Endodermal cell (in vitro differentiated cells): ENCODE data around the gene BACE1-AS. TPM values are rescaled to one million over a fixed set of nuclear protein-coding genes. Genes with fewer than 3 reads are reported as not detected.

Source experiments
- DNase-seq: peaks from one replicate; pipeline ENCODE4 v3.0.0-alpha.2; 2017
- H3K27ac ChIP-seq: 2 replicates; pipeline ENCODE4 v1.5.1; 2013; ENCODE audit warnings: mild to moderate bottlenecking, low read depth, low read length, moderate library complexity
- H3K27me3 ChIP-seq: 2 replicates; pipeline ENCODE4 v1.6.1; 2013; ENCODE audit warnings: mild to moderate bottlenecking, low read length, moderate library complexity; ENCODE audit not compliant: insufficient read depth, control insufficient read depth, poor library complexity, severe bottlenecking
- H3K36me3 ChIP-seq: 2 replicates; pipeline ENCODE4 v1.7.0; 2013; ENCODE audit warnings: mild to moderate bottlenecking, low read length, moderate library complexity; ENCODE audit not compliant: control insufficient read depth, insufficient read depth
- H3K4me1 ChIP-seq: one replicate; pipeline ENCODE4 v1.7.0; 2013; ENCODE audit warnings: low read length; ENCODE audit not compliant: control insufficient read depth, insufficient read depth
- H3K4me3 ChIP-seq: 2 replicates; pipeline ENCODE4 v1.5.1; 2013; ENCODE audit warnings: mild to moderate bottlenecking, low read length, moderate library complexity
- H3K9ac ChIP-seq: 2 replicates; pipeline ENCODE4 v1.6.1; 2013; ENCODE audit warnings: mild to moderate bottlenecking, low read length, moderate library complexity; ENCODE audit not compliant: poor library complexity, severe bottlenecking; ENCODE audit errors: extremely low read depth
- H3K9me3 ChIP-seq: 2 replicates; pipeline ENCODE4 v1.6.1; 2013; ENCODE audit warnings: mild to moderate bottlenecking, low read length, moderate library complexity; ENCODE audit not compliant: control insufficient read depth
- H3K27ac Mint-ChIP-seq: 2 replicates; pipeline ENCODE4 v1.8.0; 2020; ENCODE audit warnings: mixed read lengths
- H3K27me3 Mint-ChIP-seq: 2 replicates; pipeline ENCODE4 v1.8.0; 2021; ENCODE audit warnings: mild to moderate bottlenecking, mixed read lengths; ENCODE audit not compliant: insufficient read depth
- H3K36me3 Mint-ChIP-seq: 2 replicates; pipeline ENCODE4 v1.8.0; 2020; ENCODE audit warnings: low read depth, mixed read lengths
- H3K4me1 Mint-ChIP-seq: 2 replicates; pipeline ENCODE4 v1.8.0; 2020; ENCODE audit warnings: mixed read lengths
- H3K4me3 Mint-ChIP-seq: 2 replicates; pipeline ENCODE4 v1.8.0; 2020; ENCODE audit warnings: mild to moderate bottlenecking, moderate library complexity, mixed read lengths
- H3K9me3 Mint-ChIP-seq: 2 replicates; pipeline ENCODE4 v1.8.0; 2020; ENCODE audit warnings: mild to moderate bottlenecking, mixed read lengths
- WGBS, 2 experiments: methylation state at CpG; one replicate each; pipeline versions ENCODE4 v1.1.5 to v1.1.7; 2013; ENCODE audit warnings: missing lambda C conversion rate in 2 of 2, mixed read lengths in 1 of 2; ENCODE audit not compliant: insufficient coverage in 1 of 2, insufficient read length in 1 of 2; 5-methylcytosine and 5-hydroxymethylcytosine counted together
- total RNA-seq, 2 donors: library from RNA; stranded (reverse); fragmentation: NEBNext Ultra II Directional in 1 of 2; extraction: Animal tissue kit (Norgen Biotek cat#: 25700) in 1 of 2; gene quantifications; 2 replicates in 1 of 2; 3 replicates in 1 of 2; pipeline ENCODE4 v1.2.1, GENCODE V29; 2021
- TF ChIP-seq, protein P1 (sequence below): fragments of 200-600 bp; sonication (generic); conservative IDR thresholded peaks from 2 replicates; pipeline ENCODE4 v1.5.0; 2021; ENCODE audit warnings: antibody characterized with exemption, mild to moderate bottlenecking

Gene BACE1-AS
- total RNA-seq, 2 donors from 2014 or later: 15.0 to 15.5 TPM

DNA sequence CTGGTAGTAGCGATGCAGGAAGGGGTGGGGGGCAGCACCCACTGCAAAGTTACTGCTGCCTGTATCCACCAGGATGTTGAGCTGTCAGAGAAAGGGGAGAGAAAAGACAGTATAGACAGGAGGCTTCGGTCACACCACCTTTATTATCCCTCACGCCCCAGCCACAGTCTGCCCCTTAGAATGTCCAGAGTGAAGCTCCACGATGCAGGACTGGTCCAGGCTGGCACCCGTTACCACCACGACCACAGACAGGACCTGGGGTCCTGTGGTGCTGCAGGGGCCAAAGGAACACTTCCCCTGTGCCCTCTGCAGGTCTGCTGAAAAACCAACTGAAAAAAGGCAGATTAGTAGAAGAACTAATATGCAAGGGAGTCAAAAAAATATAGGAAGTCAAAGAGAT lies 5.7 kb downstream of the BACE1-AS start:
- Histone ChIP-seq H3K27me3 (no peaks in the 10 kb centered on the region), H3K9me3 (no peaks in the 10 kb centered on the region), H3K4me3 (no peak overlapping the region), H3K4me1 (peaks cover 18% of the 10 kb centered on the region), H3K27ac (no peak overlapping the region), H3K9ac (no peak overlapping the region), H3K36me3 (peaks cover 16% of the 10 kb centered on the region)
- Mint-ChIP-seq H3K27me3 (no peaks in the 10 kb centered on the region), H3K4me3 (no peak overlapping the region), H3K9me3 (no peaks in the 10 kb centered on the region), H3K27ac (no peak overlapping the region), H3K36me3 (peaks cover 20% of the 10 kb centered on the region), H3K4me1 (peaks cover 19% of the 10 kb centered on the region)
- TF ChIP-seq, protein P1, sequence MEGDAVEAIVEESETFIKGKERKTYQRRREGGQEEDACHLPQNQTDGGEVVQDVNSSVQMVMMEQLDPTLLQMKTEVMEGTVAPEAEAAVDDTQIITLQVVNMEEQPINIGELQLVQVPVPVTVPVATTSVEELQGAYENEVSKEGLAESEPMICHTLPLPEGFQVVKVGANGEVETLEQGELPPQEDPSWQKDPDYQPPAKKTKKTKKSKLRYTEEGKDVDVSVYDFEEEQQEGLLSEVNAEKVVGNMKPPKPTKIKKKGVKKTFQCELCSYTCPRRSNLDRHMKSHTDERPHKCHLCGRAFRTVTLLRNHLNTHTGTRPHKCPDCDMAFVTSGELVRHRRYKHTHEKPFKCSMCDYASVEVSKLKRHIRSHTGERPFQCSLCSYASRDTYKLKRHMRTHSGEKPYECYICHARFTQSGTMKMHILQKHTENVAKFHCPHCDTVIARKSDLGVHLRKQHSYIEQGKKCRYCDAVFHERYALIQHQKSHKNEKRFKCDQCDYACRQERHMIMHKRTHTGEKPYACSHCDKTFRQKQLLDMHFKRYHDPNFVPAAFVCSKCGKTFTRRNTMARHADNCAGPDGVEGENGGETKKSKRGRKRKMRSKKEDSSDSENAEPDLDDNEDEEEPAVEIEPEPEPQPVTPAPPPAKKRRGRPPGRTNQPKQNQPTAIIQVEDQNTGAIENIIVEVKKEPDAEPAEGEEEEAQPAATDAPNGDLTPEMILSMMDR: no peak
- peak; percentile 40 for DNase-seq
- WGBS, 2 experiments: 90 to 97% methylated on average over 3 to 6 of the region's 6 CpGs

DNA sequence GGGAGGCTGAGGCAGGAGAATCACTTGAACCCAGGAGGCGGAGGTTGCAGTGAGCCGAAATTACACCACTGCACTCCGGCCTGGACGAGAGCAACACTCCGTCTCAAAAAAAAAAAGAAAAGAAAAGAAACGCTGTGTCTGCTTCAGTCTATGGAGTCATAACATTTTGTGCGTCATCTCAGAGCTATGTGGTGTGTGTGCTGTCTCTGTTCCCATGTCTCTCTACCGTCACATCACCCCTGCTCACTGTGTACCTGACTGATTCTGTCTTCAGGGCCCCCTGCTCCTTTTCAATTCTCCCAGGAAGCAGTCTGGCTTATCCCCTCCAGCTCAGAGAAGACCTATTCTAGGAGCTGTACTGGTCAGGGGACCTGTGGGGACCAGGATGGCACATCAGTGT lies 7.0 kb downstream of the BACE1-AS start:
- Mint-ChIP-seq H3K4me1 (peaks cover 22% of the 10 kb centered on the region), H3K36me3 (peaks cover 13% of the 10 kb centered on the region), H3K9me3 (no peaks in the 10 kb centered on the region), H3K4me3 (no peak overlapping the region), H3K27me3 (peaks cover 1% of the 10 kb centered on the region), H3K27ac (peak overlapping the region; percentile 77)
- Histone ChIP-seq H3K9me3 (no peaks in the 10 kb centered on the region), H3K4me1 (peaks cover 20% of the 10 kb centered on the region), H3K36me3 (peaks cover 7% of the 10 kb centered on the region), H3K9ac (no peak overlapping the region), H3K27me3 (no peaks in the 10 kb centered on the region), H3K4me3 (no peak overlapping the region), H3K27ac (no peak overlapping the region)
- 97 to 98% methylated on average over 8 of the region's 8 CpGs for WGBS, 2 experiments
- TF ChIP-seq, protein P1: no peak
- DNase-seq: no peak

DNA sequence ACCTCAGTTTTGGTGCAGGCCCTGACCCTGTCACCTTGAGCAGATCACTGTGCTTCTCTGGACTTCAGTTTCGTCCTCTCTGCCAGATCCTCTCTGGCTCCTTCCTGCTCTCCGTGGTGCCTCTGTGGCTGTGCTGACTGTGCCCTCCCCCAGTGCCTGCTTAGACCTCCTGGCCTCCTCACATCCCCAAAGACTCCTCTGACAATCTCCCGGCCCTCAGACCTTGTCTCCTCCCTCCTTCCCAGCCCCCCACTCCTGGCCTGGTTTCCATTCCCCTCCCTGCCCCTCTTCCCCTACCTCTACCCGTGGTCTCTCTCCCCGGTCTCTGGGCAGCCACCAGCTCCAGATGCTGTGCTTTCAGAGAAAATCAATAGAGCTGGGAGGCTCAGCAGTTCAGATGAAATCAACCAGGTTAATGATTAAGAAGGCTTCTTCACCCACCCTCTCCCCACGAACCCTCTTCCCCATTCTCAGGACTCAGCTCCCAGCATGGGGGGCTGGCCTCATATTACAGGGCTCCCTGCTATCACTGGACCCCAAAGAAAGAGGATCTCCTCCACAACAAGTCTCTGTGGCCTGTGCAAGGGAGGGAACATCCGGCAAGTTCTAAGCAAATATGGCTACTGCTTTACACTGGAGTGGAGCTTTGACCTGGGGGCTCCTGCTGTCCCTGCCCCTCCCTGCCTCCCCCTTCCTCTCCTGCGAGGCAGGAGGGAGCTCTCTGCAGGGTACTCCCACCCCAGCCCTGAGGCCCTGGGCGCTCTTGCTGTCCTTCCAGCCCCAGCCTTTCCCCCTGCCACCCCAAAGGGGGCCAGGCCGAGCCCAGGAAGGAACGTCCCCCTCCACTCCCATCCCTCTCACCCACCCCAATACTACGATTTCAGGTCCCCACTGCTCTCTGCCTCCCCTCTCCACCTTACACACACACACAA lies 8.5 kb downstream of the BACE1-AS start:
- H3K36me3 ChIP-seq: no peaks in the 10 kb centered on the region
- no peaks in the 10 kb centered on the region for H3K27me3 ChIP-seq
- peaks cover 1% of the 10 kb centered on the region for H3K27me3 Mint-ChIP-seq
- H3K27ac ChIP-seq: peak overlapping the region; percentile 78
- TF ChIP-seq, protein P1: no peak
- H3K9ac ChIP-seq: no peak overlapping the region
- H3K27ac Mint-ChIP-seq: peak overlapping the region; percentile 37
- H3K4me3 ChIP-seq: no peak overlapping the region
- H3K9me3 Mint-ChIP-seq: no peaks in the 10 kb centered on the region
- H3K9me3 ChIP-seq: no peaks in the 10 kb centered on the region
- DNase-seq: peak; percentile 56
- WGBS, 2 experiments: 55 to 57% methylated on average over 5 to 12 of the region's 12 CpGs
- H3K4me3 Mint-ChIP-seq: peak overlapping the region; percentile 13
- H3K36me3 Mint-ChIP-seq: peaks cover 5% of the 10 kb centered on the region
- peaks cover 36% of the 10 kb centered on the region for H3K4me1 Mint-ChIP-seq
- H3K4me1 ChIP-seq: peaks cover 29% of the 10 kb centered on the region
